ENCODE measurements around the gene C1QBP.

DNA sequence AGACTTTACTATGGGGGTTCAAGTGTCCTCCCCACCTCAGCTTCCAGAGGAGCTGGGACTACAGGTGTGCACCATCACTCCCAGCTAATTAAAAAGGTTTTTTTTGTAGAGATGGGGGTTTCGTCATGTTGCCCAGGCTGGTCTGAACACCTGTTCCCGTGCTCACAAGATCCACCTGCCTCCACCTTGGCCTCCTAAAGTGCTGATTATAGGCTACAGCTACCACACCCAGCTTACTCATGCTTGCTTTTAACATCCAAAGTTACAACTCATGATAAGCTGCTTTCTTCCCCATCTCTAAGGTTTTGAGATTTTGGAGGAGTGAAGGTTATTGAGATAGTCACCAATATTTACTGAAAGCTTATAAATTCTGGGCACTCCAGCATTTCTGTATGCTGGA is 22.1 kb downstream of the C1QBP start:
- TF ChIP-seq, protein P1, sequence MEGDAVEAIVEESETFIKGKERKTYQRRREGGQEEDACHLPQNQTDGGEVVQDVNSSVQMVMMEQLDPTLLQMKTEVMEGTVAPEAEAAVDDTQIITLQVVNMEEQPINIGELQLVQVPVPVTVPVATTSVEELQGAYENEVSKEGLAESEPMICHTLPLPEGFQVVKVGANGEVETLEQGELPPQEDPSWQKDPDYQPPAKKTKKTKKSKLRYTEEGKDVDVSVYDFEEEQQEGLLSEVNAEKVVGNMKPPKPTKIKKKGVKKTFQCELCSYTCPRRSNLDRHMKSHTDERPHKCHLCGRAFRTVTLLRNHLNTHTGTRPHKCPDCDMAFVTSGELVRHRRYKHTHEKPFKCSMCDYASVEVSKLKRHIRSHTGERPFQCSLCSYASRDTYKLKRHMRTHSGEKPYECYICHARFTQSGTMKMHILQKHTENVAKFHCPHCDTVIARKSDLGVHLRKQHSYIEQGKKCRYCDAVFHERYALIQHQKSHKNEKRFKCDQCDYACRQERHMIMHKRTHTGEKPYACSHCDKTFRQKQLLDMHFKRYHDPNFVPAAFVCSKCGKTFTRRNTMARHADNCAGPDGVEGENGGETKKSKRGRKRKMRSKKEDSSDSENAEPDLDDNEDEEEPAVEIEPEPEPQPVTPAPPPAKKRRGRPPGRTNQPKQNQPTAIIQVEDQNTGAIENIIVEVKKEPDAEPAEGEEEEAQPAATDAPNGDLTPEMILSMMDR (IDR thresholded peaks at IDR 0.05; ENCODE audit: borderline replicate concordance, extremely low read depth, low read length, poor library complexity, severe bottlenecking): no peak
- no peak for TF ChIP-seq EZH2 (IDR thresholded peaks at IDR 0.05; ENCODE audit: borderline replicate concordance, low read depth, low read length, severe bottlenecking)
